ENCODE data around the gene LRRC56.

LRRC56 gene

GRCh38 chr11:551131-551530, 13.8 kb downstream of the LRRC56 start:
- Histone ChIP-seq H2AK5ac (ENCODE audit: low read depth, low read length) (peak overlapping the region; percentile 89), H3K23ac (ENCODE audit: low read depth, low read length, poor library complexity) (no peak overlapping the region), H3K9ac (ENCODE audit: low read depth, low read length, poor library complexity) (no peak overlapping the region), H2BK15ac (ENCODE audit: low read length) (no peak overlapping the region), H3K9me3 (replicated peaks in 1 of 2; ENCODE audit: control insufficient read depth in 2 of 2, insufficient read depth in 1 of 2, low read depth in 1 of 2, low read length in 2 of 2) (no peaks in the 10 kb centered on the region), H2AFZ (ENCODE audit: low read length) (no peak overlapping the region), H3K4me1 (ENCODE audit: control insufficient read depth in 2 of 2, insufficient read depth in 1 of 2, low read depth in 1 of 2, low read length in 2 of 2) (peaks cover 0 to 7% of the 10 kb centered on the region in 2 donors), H4K8ac (ENCODE audit: low read depth, low read length) (no peak overlapping the region), H3K18ac (ENCODE audit: low read length) (peak overlapping the region; percentile 11), H2BK12ac (ENCODE audit: low read length) (no peak overlapping the region), H3K27me3 (ENCODE audit: control insufficient read depth in 3 of 3, insufficient read depth in 3 of 3, low read depth in 1 of 3, low read length in 3 of 3) (peaks cover 6 to 14% (median 12%) of the 10 kb centered on the region in 3 experiments), H3K79me1 (ENCODE audit: low read depth, low read length) (no peaks in the 10 kb centered on the region), H3K4me3 (ENCODE audit: low read length in 2 of 2) (no peak overlapping the region), H3K14ac (ENCODE audit: low read length) (no peak overlapping the region), H3K27ac (replicated peaks; ENCODE audit: low read length) (no peak overlapping the region), H2BK5ac (ENCODE audit: low read length) (no peak overlapping the region), H3K36me3 (replicated peaks in 1 of 2; ENCODE audit: control insufficient read depth in 2 of 2, insufficient read depth in 2 of 2, low read length in 2 of 2) (no peaks in the 10 kb centered on the region), H2BK120ac (ENCODE audit: low read depth, low read length) (no peak overlapping the region), H3K4me2 (ENCODE audit: insufficient read depth, low read length, poor library complexity, severe bottlenecking) (no peak overlapping the region), H4K91ac (ENCODE audit: low read depth, low read length, poor library complexity) (no peak overlapping the region), H3K4ac (ENCODE audit: low read length) (no peak overlapping the region)
- WGBS, 2 donors (ENCODE audit: extremely low coverage in 2 of 2, insufficient read length in 2 of 2, insufficient replicate concordance in 1 of 2): no CpG with 5 or more reads among the region's 16 CpGs
- no peak for DNase-seq (ENCODE audit: low spot score)

GRCh38 chr11:551596-551995, 14.3 kb downstream of the LRRC56 start:
- H3K18ac ChIP-seq (ENCODE audit: low read length): no peak overlapping the region
- no peaks in the 10 kb centered on the region for H3K79me1 ChIP-seq (ENCODE audit: low read depth, low read length)
- no peak overlapping the region for H3K4ac ChIP-seq (ENCODE audit: low read length)
- H4K8ac ChIP-seq (ENCODE audit: low read depth, low read length): no peak overlapping the region
- no CpG with 5 or more reads among the region's 12 CpGs for WGBS, 2 donors (ENCODE audit: extremely low coverage in 2 of 2, insufficient read length in 2 of 2, insufficient replicate concordance in 1 of 2)
- H4K91ac ChIP-seq (ENCODE audit: low read depth, low read length, poor library complexity): no peak overlapping the region
- H3K27ac ChIP-seq (replicated peaks; ENCODE audit: low read length): no peak overlapping the region
- H3K27me3 ChIP-seq (ENCODE audit: control insufficient read depth in 3 of 3, insufficient read depth in 3 of 3, low read depth in 1 of 3, low read length in 3 of 3): peaks cover 11 to 18% (median 17%) of the 10 kb centered on the region in 3 experiments
- H3K23ac ChIP-seq (ENCODE audit: low read depth, low read length, poor library complexity): no peak overlapping the region
- H3K9me3 ChIP-seq (replicated peaks in 1 of 2; ENCODE audit: control insufficient read depth in 2 of 2, insufficient read depth in 1 of 2, low read depth in 1 of 2, low read length in 2 of 2): no peaks in the 10 kb centered on the region
- peaks cover 2 to 7% of the 10 kb centered on the region in 2 donors for H3K4me1 ChIP-seq (ENCODE audit: control insufficient read depth in 2 of 2, insufficient read depth in 1 of 2, low read depth in 1 of 2, low read length in 2 of 2)
- no peak overlapping the region for H2BK120ac ChIP-seq (ENCODE audit: low read depth, low read length)
- no peak overlapping the region for H3K14ac ChIP-seq (ENCODE audit: low read length)
- no peaks in the 10 kb centered on the region for H3K36me3 ChIP-seq (replicated peaks in 1 of 2; ENCODE audit: control insufficient read depth in 2 of 2, insufficient read depth in 2 of 2, low read length in 2 of 2)
- H2BK5ac ChIP-seq (ENCODE audit: low read length): peak overlapping the region; percentile 75
- no peak overlapping the region for H2AFZ ChIP-seq (ENCODE audit: low read length)
- no peak overlapping the region for H3K9ac ChIP-seq (ENCODE audit: low read depth, low read length, poor library complexity)
- H2AK5ac ChIP-seq (ENCODE audit: low read depth, low read length): peak overlapping the region; percentile 89
- no peak overlapping the region for H2BK12ac ChIP-seq (ENCODE audit: low read length)
- no peak overlapping the region for H3K4me2 ChIP-seq (ENCODE audit: insufficient read depth, low read length, poor library complexity, severe bottlenecking)
- no peak overlapping the region for H3K4me3 ChIP-seq (ENCODE audit: low read length in 2 of 2)
- DNase-seq (ENCODE audit: low spot score): no peak
- H2BK15ac ChIP-seq (ENCODE audit: low read length): no peak overlapping the region

- Histone ChIP-seq H4K8ac (ENCODE audit: low read depth, low read length) (no peak overlapping the region), H2BK15ac (ENCODE audit: low read length) (peak overlapping the region; percentile 83), H3K4me2 (ENCODE audit: insufficient read depth, low read length, poor library complexity, severe bottlenecking) (no peak overlapping the region), H2AFZ (ENCODE audit: low read length) (no peak overlapping the region), H2BK5ac (ENCODE audit: low read length) (peak overlapping the region; percentile 66), H2BK120ac (ENCODE audit: low read depth, low read length) (no peak overlapping the region), H3K4me1 (ENCODE audit: control insufficient read depth in 2 of 2, insufficient read depth in 1 of 2, low read depth in 1 of 2, low read length in 2 of 2) (peaks cover 2 to 7% of the 10 kb centered on the region in 2 donors), H3K9me3 (replicated peaks in 1 of 2; ENCODE audit: control insufficient read depth in 2 of 2, insufficient read depth in 1 of 2, low read depth in 1 of 2, low read length in 2 of 2) (peaks cover 0 to 4% of the 10 kb centered on the region in 2 donors), H3K36me3 (replicated peaks in 1 of 2; ENCODE audit: control insufficient read depth in 2 of 2, insufficient read depth in 2 of 2, low read length in 2 of 2) (no peaks in the 10 kb centered on the region), H3K27me3 (ENCODE audit: control insufficient read depth in 3 of 3, insufficient read depth in 3 of 3, low read depth in 1 of 3, low read length in 3 of 3) (peaks cover 16 to 36% (median 34%) of the 10 kb centered on the region in 3 experiments), H3K14ac (ENCODE audit: low read length) (peak overlapping the region; percentile 56), H2BK12ac (ENCODE audit: low read length) (peak overlapping the region; percentile 97), H4K91ac (ENCODE audit: low read depth, low read length, poor library complexity) (peak overlapping the region; percentile 72), H3K18ac (ENCODE audit: low read length) (peak overlapping the region; percentile 71), H3K79me1 (ENCODE audit: low read depth, low read length) (no peaks in the 10 kb centered on the region), H3K4me3 (ENCODE audit: low read length in 2 of 2) (no peak overlapping the region), H3K4ac (ENCODE audit: low read length) (peak overlapping the region; percentile 6), H3K23ac (ENCODE audit: low read depth, low read length, poor library complexity) (peak overlapping the region; percentile 85), H2AK5ac (ENCODE audit: low read depth, low read length) (peak overlapping the region; percentile 96), H3K9ac (ENCODE audit: low read depth, low read length, poor library complexity) (peak overlapping the region; percentile 60), H3K27ac (replicated peaks; ENCODE audit: low read length) (no peak overlapping the region)
- no peak for DNase-seq (ENCODE audit: low spot score)
- WGBS, 2 donors (ENCODE audit: extremely low coverage in 2 of 2, insufficient read length in 2 of 2, insufficient replicate concordance in 1 of 2): no CpG with 5 or more reads among the region's 27 CpGs
Measured at GRCh38 chr11:553083-553987, 16.0 kb downstream of the LRRC56 start.

GRCh38 chr11:553988-554340, 16.6 kb downstream of the LRRC56 start:
- H2AFZ ChIP-seq (ENCODE audit: low read length): peak overlapping the region; percentile 82
- H3K9me3 ChIP-seq (replicated peaks in 1 of 2; ENCODE audit: control insufficient read depth in 2 of 2, insufficient read depth in 1 of 2, low read depth in 1 of 2, low read length in 2 of 2): peaks cover 0 to 4% of the 10 kb centered on the region in 2 donors
- no peak overlapping the region for H2BK120ac ChIP-seq (ENCODE audit: low read depth, low read length)
- H3K9ac ChIP-seq (ENCODE audit: low read depth, low read length, poor library complexity): no peak overlapping the region
- no peak overlapping the region for H3K4me2 ChIP-seq (ENCODE audit: insufficient read depth, low read length, poor library complexity, severe bottlenecking)
- no CpG with 5 or more reads among the region's 11 CpGs for WGBS, 2 donors (ENCODE audit: extremely low coverage in 2 of 2, insufficient read length in 2 of 2, insufficient replicate concordance in 1 of 2)
- peak overlapping the region; percentile 43 for H3K23ac ChIP-seq (ENCODE audit: low read depth, low read length, poor library complexity)
- peak overlapping the region; percentile 83 for H2BK15ac ChIP-seq (ENCODE audit: low read length)
- H3K79me1 ChIP-seq (ENCODE audit: low read depth, low read length): peaks cover 1% of the 10 kb centered on the region
- peak overlapping the region; percentile 23 for H3K4ac ChIP-seq (ENCODE audit: low read length)
- H3K36me3 ChIP-seq (replicated peaks in 1 of 2; ENCODE audit: control insufficient read depth in 2 of 2, insufficient read depth in 2 of 2, low read length in 2 of 2): no peaks in the 10 kb centered on the region
- peak overlapping the region; percentile 66 for H2BK5ac ChIP-seq (ENCODE audit: low read length)
- H4K8ac ChIP-seq (ENCODE audit: low read depth, low read length): no peak overlapping the region
- H3K27me3 ChIP-seq (ENCODE audit: control insufficient read depth in 3 of 3, insufficient read depth in 3 of 3, low read depth in 1 of 3, low read length in 3 of 3): peaks cover 16 to 41% (median 36%) of the 10 kb centered on the region in 3 experiments
- H2AK5ac ChIP-seq (ENCODE audit: low read depth, low read length): peak overlapping the region; percentile 96
- peak overlapping the region; percentile 83 for H3K18ac ChIP-seq (ENCODE audit: low read length)
- peak overlapping the region; percentile 97 for H2BK12ac ChIP-seq (ENCODE audit: low read length)
- peak overlapping the region; percentile 71 for H3K14ac ChIP-seq (ENCODE audit: low read length)
- no peak for DNase-seq (ENCODE audit: low spot score)
- no peak overlapping the region for H3K4me3 ChIP-seq (ENCODE audit: low read length in 2 of 2)
- peaks cover 2 to 7% of the 10 kb centered on the region in 2 donors for H3K4me1 ChIP-seq (ENCODE audit: control insufficient read depth in 2 of 2, insufficient read depth in 1 of 2, low read depth in 1 of 2, low read length in 2 of 2)
- no peak overlapping the region for H3K27ac ChIP-seq (replicated peaks; ENCODE audit: low read length)
- peak overlapping the region; percentile 72 for H4K91ac ChIP-seq (ENCODE audit: low read depth, low read length, poor library complexity)

All from neuronal stem cell (in vitro differentiated cells).